NCI-H146 (cell line): ENCODE measurements around the gene CCL17.

Experiments used
- DNase-seq: peaks from one replicate; lab custom pipeline; 2025; lab: John Stamatoyannopoulos, UW

Gene CCL17

GRCh38 chr16:57377080-57377841, 27.3 kb upstream of the CCL17 start:
- no peak for DNase-seq

- no peak for DNase-seq
These were observed 25.0 kb upstream of the CCL17 start for GRCh38 chr16:57379579-57379978.

- DNase-seq, result no peak
These were observed 23.7 kb upstream of the CCL17 start for GRCh38 chr16:57380671-57381462.

- DNase-seq, result no peak
These were observed 22.6 kb upstream of the CCL17 start for GRCh38 chr16:57381791-57382534.

GRCh38 chr16:57382535-57383275, 21.9 kb upstream of the CCL17 start:
- DNase-seq, result no peak

GRCh38 chr16:57383276-57384247, 21.0 kb upstream of the CCL17 start:
- DNase-seq, result no peak

- no peak for DNase-seq
These were observed 20.1 kb upstream of the CCL17 start for GRCh38 chr16:57384248-57385070.

GRCh38 chr16:57385083-57385482, 19.5 kb upstream of the CCL17 start:
- DNase-seq, result no peak

- no peak for DNase-seq
These were observed 18.1 kb upstream of the CCL17 start for GRCh38 chr16:57386381-57386951.

GRCh38 chr16:57387598-57388354, 16.8 kb upstream of the CCL17 start:
- DNase-seq, result no peak

- no peak for DNase-seq
These were observed 16.0 kb upstream of the CCL17 start for GRCh38 chr16:57388359-57389086.

GRCh38 chr16:57389087-57389468, 15.5 kb upstream of the CCL17 start:
- DNase-seq, result no peak

GRCh38 chr16:57390636-57391295, 13.8 kb upstream of the CCL17 start:
- DNase-seq, result no peak

GRCh38 chr16:57391300-57391699, 13.3 kb upstream of the CCL17 start:
- no peak for DNase-seq

GRCh38 chr16:57391708-57392107, 12.9 kb upstream of the CCL17 start:
- DNase-seq, result no peak

- no peak for DNase-seq
These were observed 11.9 kb upstream of the CCL17 start for GRCh38 chr16:57392694-57393093.

GRCh38 chr16:57394444-57394843, 10.1 kb upstream of the CCL17 start:
- DNase-seq, result no peak

- no peak for DNase-seq
These were observed 9.5 kb upstream of the CCL17 start for GRCh38 chr16:57395026-57395425.
